ENCODE results near the gene KRTDAP. TPM values are rescaled to one million over a fixed set of nuclear protein-coding genes. Genes with fewer than 3 reads are reported as not detected.

The KRTDAP gene
- total RNA-seq, 1 experiment from 2014 or later: not detected

DNA sequence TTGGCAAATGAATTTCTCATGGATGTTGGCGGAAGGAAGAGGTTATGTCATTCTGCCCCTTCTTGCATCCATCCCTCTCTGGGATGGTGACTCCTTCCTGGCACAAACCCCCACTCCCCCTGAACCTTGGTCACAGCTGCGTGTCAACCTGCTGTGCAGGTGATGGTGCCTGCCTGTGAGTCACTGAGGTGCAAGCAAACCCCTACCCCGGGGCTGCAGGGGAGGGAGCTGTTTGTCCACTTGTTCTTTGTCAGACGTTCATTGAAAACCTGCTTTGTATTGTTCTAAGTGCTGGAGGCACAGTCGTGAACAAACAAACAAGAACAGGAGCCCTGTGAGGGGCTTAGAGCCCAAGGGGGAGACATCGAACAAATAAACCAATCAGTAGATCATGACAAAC, 41.0 kb upstream of the KRTDAP start:
- ChIA-PET CTCF (interaction anchor here (0.8 kb wide), 1 partner anchor 21 kb away, joined by 4 read pairs; no protein-coding TSS in a partner anchor), POLR2A (no interaction called here)
- peaks cover 20% of the 10 kb centered on the region for H3K27me3 Mint-ChIP-seq (ENCODE audit: insufficient read depth, unreplicated experiment)

DNA sequence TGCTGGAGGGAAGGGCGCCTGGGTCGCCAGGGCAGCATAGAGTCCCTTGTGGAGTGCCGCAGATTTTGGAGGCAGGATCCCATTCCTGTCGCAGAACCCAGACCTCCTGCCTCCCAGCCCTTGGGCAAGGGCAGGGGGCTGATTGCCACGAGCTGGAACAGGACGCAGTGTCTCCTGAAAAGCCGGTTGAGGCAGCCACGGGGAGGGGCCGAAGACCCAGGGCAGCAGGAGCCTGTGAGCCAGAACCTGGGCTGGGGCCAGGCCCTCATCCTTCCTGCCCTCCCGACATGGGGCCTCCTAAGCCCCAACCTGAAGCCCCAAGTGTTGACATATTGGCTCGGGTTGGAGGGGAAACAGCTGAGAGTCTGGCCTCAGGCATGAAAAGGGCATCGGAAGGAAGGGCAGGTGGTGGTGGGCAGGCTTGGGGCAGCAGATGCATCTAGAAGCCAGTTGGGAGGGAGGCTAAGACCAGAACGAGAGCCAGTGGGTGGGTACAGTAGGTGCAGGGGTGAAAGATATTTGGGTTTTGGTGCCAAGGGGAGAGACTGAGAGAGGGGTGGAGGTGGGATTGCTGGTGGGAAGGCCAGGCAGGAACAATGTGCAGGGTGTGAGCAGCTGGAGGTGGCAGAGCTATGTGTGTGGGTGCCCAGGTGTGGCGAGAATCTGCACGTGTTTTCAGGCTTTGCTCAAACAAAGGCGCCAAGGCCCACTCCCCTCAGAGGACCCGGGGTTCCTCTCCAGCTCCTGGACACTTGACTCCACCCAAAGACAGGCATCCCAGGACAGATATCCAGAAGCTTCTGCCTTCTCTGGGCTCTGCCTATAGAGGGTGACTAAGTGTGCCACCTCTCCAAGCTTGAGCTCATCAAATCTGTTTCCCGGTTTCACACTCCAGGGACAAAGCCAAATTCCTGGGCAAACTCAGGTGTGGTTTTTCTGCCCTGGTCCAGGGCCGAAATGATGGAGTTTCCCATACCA, 39.3 kb upstream of the KRTDAP start:
- ChIA-PET POLR2A (no interaction called here), CTCF (no interaction called here)
- intact Hi-C loops (cut with micrococcal nuclease; ENCODE audit: unreplicated experiment): no loop called here
- no peaks in the 10 kb centered on the region for H3K9me3 ChIP-seq
- Mint-ChIP-seq H3K9me3 (ENCODE audit: unreplicated experiment) (no peaks in the 10 kb centered on the region), H3K4me3 (ENCODE audit: unreplicated experiment) (no peak overlapping the region), H3K4me1 (ENCODE audit: low read depth, unreplicated experiment) (no peaks in the 10 kb centered on the region), H3K36me3 (ENCODE audit: insufficient read depth, unreplicated experiment) (no peaks in the 10 kb centered on the region), H3K27ac (ENCODE audit: unreplicated experiment) (no peak overlapping the region), H3K27me3 (ENCODE audit: insufficient read depth, unreplicated experiment) (peaks cover 20% of the 10 kb centered on the region)
- no peaks in the 10 kb centered on the region for H3K4me1 ChIP-seq
- no peaks in the 10 kb centered on the region for H3K36me3 ChIP-seq (ENCODE audit: control insufficient read depth, insufficient read depth, low read length)
- H3K4me3 ChIP-seq (ENCODE audit: low read depth, low read length): no peak overlapping the region
- BruUV-seq (replicated peaks): no TSS peak
- TF ChIP-seq, protein P1, sequence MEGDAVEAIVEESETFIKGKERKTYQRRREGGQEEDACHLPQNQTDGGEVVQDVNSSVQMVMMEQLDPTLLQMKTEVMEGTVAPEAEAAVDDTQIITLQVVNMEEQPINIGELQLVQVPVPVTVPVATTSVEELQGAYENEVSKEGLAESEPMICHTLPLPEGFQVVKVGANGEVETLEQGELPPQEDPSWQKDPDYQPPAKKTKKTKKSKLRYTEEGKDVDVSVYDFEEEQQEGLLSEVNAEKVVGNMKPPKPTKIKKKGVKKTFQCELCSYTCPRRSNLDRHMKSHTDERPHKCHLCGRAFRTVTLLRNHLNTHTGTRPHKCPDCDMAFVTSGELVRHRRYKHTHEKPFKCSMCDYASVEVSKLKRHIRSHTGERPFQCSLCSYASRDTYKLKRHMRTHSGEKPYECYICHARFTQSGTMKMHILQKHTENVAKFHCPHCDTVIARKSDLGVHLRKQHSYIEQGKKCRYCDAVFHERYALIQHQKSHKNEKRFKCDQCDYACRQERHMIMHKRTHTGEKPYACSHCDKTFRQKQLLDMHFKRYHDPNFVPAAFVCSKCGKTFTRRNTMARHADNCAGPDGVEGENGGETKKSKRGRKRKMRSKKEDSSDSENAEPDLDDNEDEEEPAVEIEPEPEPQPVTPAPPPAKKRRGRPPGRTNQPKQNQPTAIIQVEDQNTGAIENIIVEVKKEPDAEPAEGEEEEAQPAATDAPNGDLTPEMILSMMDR (IDR thresholded peaks at IDR 0.05; ENCODE audit: insufficient read depth in 1 of 2, low read depth in 1 of 2, low read length in 1 of 2, severe bottlenecking in 1 of 2, unreplicated experiment in 1 of 2): no peak
- DNase-seq: no peak
- H3K27me3 ChIP-seq (replicated peaks; ENCODE audit: control insufficient read depth, insufficient read depth, low read length): no peaks in the 10 kb centered on the region

More for the DNA sequence above, 41.0 kb upstream of the KRTDAP start:
- Histone ChIP-seq H3K4me3 (ENCODE audit: low read depth, low read length) (no peak overlapping the region), H3K36me3 (ENCODE audit: control insufficient read depth, insufficient read depth, low read length) (no peaks in the 10 kb centered on the region), H3K9me3 (no peaks in the 10 kb centered on the region), H3K27me3 (replicated peaks; ENCODE audit: control insufficient read depth, insufficient read depth, low read length) (no peaks in the 10 kb centered on the region), H3K4me1 (no peaks in the 10 kb centered on the region)
- no peaks in the 10 kb centered on the region for H3K4me1 Mint-ChIP-seq (ENCODE audit: low read depth, unreplicated experiment)
- no TSS peak for BruUV-seq (replicated peaks)
- H3K4me3 Mint-ChIP-seq (ENCODE audit: unreplicated experiment): no peak overlapping the region
- H3K9me3 Mint-ChIP-seq (ENCODE audit: unreplicated experiment): no peaks in the 10 kb centered on the region
- H3K36me3 Mint-ChIP-seq (ENCODE audit: insufficient read depth, unreplicated experiment): no peaks in the 10 kb centered on the region
- intact Hi-C loops (cut with micrococcal nuclease; ENCODE audit: unreplicated experiment): no loop called here
- no peak overlapping the region for H3K27ac Mint-ChIP-seq (ENCODE audit: unreplicated experiment)
- DNase-seq: no peak
- TF ChIP-seq, protein P1 (IDR thresholded peaks at IDR 0.05; ENCODE audit: insufficient read depth in 1 of 2, low read depth in 1 of 2, low read length in 1 of 2, severe bottlenecking in 1 of 2, unreplicated experiment in 1 of 2): no peak

DNA sequence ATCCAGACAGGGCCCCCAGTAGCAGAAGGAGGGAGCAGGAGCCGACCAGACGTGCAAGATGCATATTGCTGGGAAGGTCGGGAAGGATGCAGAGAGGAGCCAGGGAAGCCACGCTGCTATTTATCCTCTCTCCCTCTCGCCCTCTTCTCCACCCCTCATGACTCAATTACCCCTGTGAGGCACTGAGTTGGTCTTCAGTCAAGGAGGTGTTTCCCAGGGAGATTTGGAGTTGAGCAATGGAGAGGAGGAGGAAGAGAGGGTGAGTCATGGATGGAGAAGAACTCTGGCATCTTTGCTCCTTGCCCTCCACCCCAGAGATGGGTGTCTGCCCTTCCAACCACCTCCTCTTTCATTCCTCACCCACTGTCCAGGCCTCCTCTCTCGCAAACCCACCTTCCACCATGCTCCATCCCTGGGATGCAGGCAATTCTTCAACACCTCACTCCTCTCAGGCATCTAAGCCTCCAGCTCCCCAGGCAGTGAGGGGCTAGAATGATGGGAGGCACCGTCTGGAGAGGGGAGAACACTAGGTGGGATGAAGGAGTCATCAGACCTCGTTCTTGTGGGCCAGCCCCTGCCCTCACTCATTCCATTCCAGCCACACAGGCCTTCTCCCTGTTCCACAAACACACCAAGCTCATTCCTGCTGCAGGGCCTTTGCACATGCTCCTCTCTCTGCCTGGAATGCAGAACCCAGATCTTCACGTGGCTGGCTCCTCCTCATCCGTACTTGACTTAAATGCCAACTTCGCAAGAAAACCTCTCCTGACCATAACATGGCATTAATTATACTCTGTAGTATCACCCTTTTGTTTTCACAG, 38.2 kb upstream of the KRTDAP start, which contains the start of gene SBSN:
SBSN (minus strand) TSS at position 94 of the 821 bp plus-strand sequence; CDS start at position 64, 30 bp downstream.
- Histone ChIP-seq H3K27me3 (replicated peaks; ENCODE audit: control insufficient read depth, insufficient read depth, low read length) (no peaks in the 10 kb centered on the region), H3K4me3 (ENCODE audit: low read depth, low read length) (no peak within 1 kb of the TSS), H3K9me3 (no peaks in the 10 kb centered on the region), H3K36me3 (ENCODE audit: control insufficient read depth, insufficient read depth, low read length) (no peaks in the 10 kb centered on the region), H3K4me1 (no peaks in the 10 kb centered on the region)
- ChIA-PET CTCF (no interaction called here), POLR2A (no interaction called here)
- Mint-ChIP-seq H3K27ac (ENCODE audit: unreplicated experiment) (no peak within 1 kb of the TSS), H3K4me1 (ENCODE audit: low read depth, unreplicated experiment) (peaks cover 7% of the 10 kb centered on the region), H3K27me3 (ENCODE audit: insufficient read depth, unreplicated experiment) (peaks cover 23% of the 10 kb centered on the region), H3K36me3 (ENCODE audit: insufficient read depth, unreplicated experiment) (no peaks in the 10 kb centered on the region), H3K4me3 (ENCODE audit: unreplicated experiment) (no peak within 1 kb of the TSS), H3K9me3 (ENCODE audit: unreplicated experiment) (no peaks in the 10 kb centered on the region)
- DNase-seq: no peak
- TF ChIP-seq, protein P1 (IDR thresholded peaks at IDR 0.05; ENCODE audit: insufficient read depth in 1 of 2, low read depth in 1 of 2, low read length in 1 of 2, severe bottlenecking in 1 of 2, unreplicated experiment in 1 of 2): no peak
- intact Hi-C loops (cut with micrococcal nuclease; ENCODE audit: unreplicated experiment): no loop called here
- BruUV-seq (replicated peaks): no TSS peak
